AG04449 (cell line): ENCODE results near the gene ERVW-1.
"Not testable (repeated sequence)": the region's sequence is repeated elsewhere in the genome, so short reads cannot be mapped to it uniquely, and the experiment has no call there.

Source experiments
- CTCF ChIA-PET: fragments of 350-600 bp; formaldehyde crosslinking; extraction: SDS; loops from one replicate; lab custom pipeline; 2021; ENCODE audit warnings: antibody characterized with exemption; lab: Yijun Ruan, JAX
- POLR2A ChIA-PET: fragments of 400-600, 350-600 bp; formaldehyde crosslinking; extraction: SDS; loops from one replicate; lab custom pipeline; 2020; ENCODE audit warnings: antibody characterized with exemption, inconsistent platforms; lab: Yijun Ruan, JAX
- DNase-seq: peaks from one replicate; pipeline ENCODE4 v3.0.0-alpha.2; 2010; ENCODE audit warnings: low read depth, low spot score
- H3K4me3 ChIP-seq: 2 replicates; pipeline ENCODE4 v1.5.1; 2011; ENCODE audit warnings: low read depth, mild to moderate bottlenecking, control low read depth, low read length
- CTCF ChIP-seq: IDR thresholded peaks from one replicate; pipeline ENCODE4 v1.5.1; 2011; ENCODE audit warnings: mild to moderate bottlenecking, moderate library complexity, low read length, control low read depth, inconsistent platforms; ENCODE audit not compliant: insufficient read depth; ENCODE audit errors: missing control alignments

The ERVW-1 gene

GRCh38 chr7:92477681-92478080 is at the start of gene ERVW-1:
TSS of gene ERVW-1 (minus strand) at chr7:92477946. CDS start at chr7:92470381, 7,565 bp downstream.
- DNase-seq, POLR2A ChIA-PET, H3K4me3 ChIP-seq: not testable (repeated sequence)
- CTCF ChIA-PET = interaction anchor here (1.8 kb wide), 1 partner anchor 16 kb away, joined by 6 read pairs; no protein-coding TSS in a partner anchor

GRCh38 chr7:92523110-92523509 is 45.4 kb upstream of the ERVW-1 start:
- POLR2A ChIA-PET = no interaction called here
- DNase-seq = no peak
- no peak overlapping the region for H3K4me3 ChIP-seq
- TF ChIP-seq CTCF = no peak
- CTCF ChIA-PET = no interaction called here

- ChIA-PET CTCF (no interaction called here), POLR2A (no interaction called here)
- H3K4me3 ChIP-seq = no peak overlapping the region
- TF ChIP-seq CTCF = no peak
- DNase-seq = no peak
Measured at GRCh38 chr7:92520024-92520423, 42.3 kb upstream of the ERVW-1 start.

- ChIA-PET POLR2A (no interaction called here), CTCF (interaction anchor here (0.6 to 1.4 kb wide), 2 partner anchors 11 to 57 kb away, joined by 3 to 4 read pairs; partner anchors contain the start of genes PEX1 and RBM48)
- DNase-seq = peak; percentile 16
Measured at GRCh38 chr7:92517631-92518030, 39.9 kb upstream of the ERVW-1 start.

GRCh38 chr7:92513167-92513902 is 35.6 kb upstream of the ERVW-1 start:
- POLR2A ChIA-PET = no interaction called here
- H3K4me3 ChIP-seq = no peak overlapping the region
- no peak for TF ChIP-seq CTCF
- CTCF ChIA-PET = interaction anchor here (1.4 kb wide), 1 partner anchor 52 kb away, joined by 4 read pairs; no protein-coding TSS in a partner anchor
- no peak for DNase-seq

More at GRCh38 chr7:92517631-92518030, 39.9 kb upstream of the ERVW-1 start:
- TF ChIP-seq CTCF = no peak
- H3K4me3 ChIP-seq = no peak overlapping the region

- CTCF ChIA-PET = no interaction called here
- no peak overlapping the region for H3K4me3 ChIP-seq
- TF ChIP-seq CTCF = no peak
- no peak for DNase-seq
- POLR2A ChIA-PET = no interaction called here
Measured at GRCh38 chr7:92508946-92509345, 31.2 kb upstream of the ERVW-1 start.
